A549 (cell line): ENCODE data around the gene FGD4. TPM values are rescaled to one million over a fixed set of nuclear protein-coding genes. Genes with fewer than 3 reads are reported as not detected.
"Not testable (repeated sequence)": the region's sequence is repeated elsewhere in the genome, so short reads cannot be mapped to it uniquely, and the experiment has no call there.

ENCODE experiments used
- ATAC-seq, 2 experiments: fragments of 200-7000 bp in 1 of 2; fragments of >200 bp in 1 of 2; cut with Nextera tagmentation in 1 of 2; cut with Tn5 transposase in 1 of 2; 3 replicates each; pipeline versions ENCODE4 v1.8.0 to v1.9.1; 2018 to 2020; ENCODE audit warnings: mild to moderate bottlenecking in 1 of 2, moderate library complexity in 1 of 2
- CTCF ChIA-PET: fragments of 300-600 bp; sonication (Branson Sonifier 250); formaldehyde crosslinking; extraction: SDS; loops from one replicate; lab custom pipeline; 2021; ENCODE audit warnings: antibody characterized with exemption, inconsistent platforms; lab: Yijun Ruan, JAX
- POLR2A ChIA-PET: fragments of 350-600 bp; formaldehyde crosslinking; extraction: SDS; loops from one replicate; lab custom pipeline; 2021; ENCODE audit warnings: antibody characterized with exemption, inconsistent platforms; lab: Yijun Ruan, JAX
- DNase-seq, 2 experiments: peaks; one replicate each; pipeline versions ENCODE4 v3.0.0 to v3.0.0-alpha.2; 2011 to 2016; ENCODE audit warnings: low read depth in 1 of 2, low spot score in 1 of 2
- FAIRE-seq: peaks from 2 replicates; lab custom pipeline; 2011; peaks lifted over from hg19 to GRCh38; lab: Jason Lieb, UNC
- H3K27ac ChIP-seq, 2 experiments: fragments of >200 bp; sonication (Bioruptor Twin); formaldehyde crosslinking; 3 replicates each; pipeline ENCODE4 v1.5.1; 2016 to 2017
- H3K4me1 ChIP-seq: fragments of >200 bp; sonication (Bioruptor Twin); formaldehyde crosslinking; 3 replicates; pipeline ENCODE4 v1.6.1; 2016
- H3K4me2 ChIP-seq: fragments of >200 bp; sonication (Bioruptor Twin); formaldehyde crosslinking; 3 replicates; pipeline ENCODE4 v1.6.1; 2016
- H3K4me3 ChIP-seq: fragments of >200 bp; sonication (Bioruptor Twin); formaldehyde crosslinking; 3 replicates; pipeline ENCODE4 v1.5.1; 2016
- H3K9me3 ChIP-seq: fragments of >200 bp; sonication (Bioruptor Twin); formaldehyde crosslinking; 3 replicates; pipeline ENCODE4 v1.6.1; 2016
- BCL3 ChIP-seq: fragments of >200 bp; sonication (Bioruptor Twin); formaldehyde crosslinking; IDR thresholded peaks from 3 replicates; pipeline ENCODE4 v1.6.1; 2016
- CHD4 ChIP-seq: fragments of 200-600 bp; sonication (generic); IDR thresholded peaks from 2 replicates; pipeline ENCODE4 v1.6.1; 2016; ENCODE audit warnings: antibody characterized with exemption, mild to moderate bottlenecking, borderline replicate concordance
- CTCF ChIP-seq: fragments of >200 bp; sonication (Bioruptor Twin); formaldehyde crosslinking; IDR thresholded peaks from 3 replicates; pipeline ENCODE4 v1.5.1; 2016
- EHF ChIP-seq: fragments of 250-450 bp; sonication (Bioruptor Pico); IDR thresholded peaks from 2 replicates; pipeline ENCODE4 v1.5.0; 2020; ENCODE audit warnings: mild to moderate bottlenecking
- EHMT2 ChIP-seq: fragments of 200-600 bp; sonication (generic); IDR thresholded peaks from 2 replicates; pipeline ENCODE4 v1.6.1; 2016; ENCODE audit warnings: antibody characterized with exemption, low read depth, mild to moderate bottlenecking, moderate library complexity
- ELK1 ChIP-seq: fragments of 150-350 bp; IDR thresholded peaks from 2 replicates; pipeline ENCODE4 v1.6.1; 2014; ENCODE audit warnings: low read depth, mild to moderate bottlenecking, low read length
- FOSB ChIP-seq: fragments of 250-450 bp; sonication (Bioruptor Pico); IDR thresholded peaks from 2 replicates; pipeline ENCODE4 v1.5.0; 2020; ENCODE audit warnings: mild to moderate bottlenecking, moderate library complexity
- GATA3 ChIP-seq: IDR thresholded peaks from 2 replicates; pipeline ENCODE4 v1.6.1; 2012; ENCODE audit warnings: borderline replicate concordance
- HES2 ChIP-seq: fragments of >200 bp; sonication (Bioruptor Twin); formaldehyde crosslinking; IDR thresholded peaks from 2 replicates; pipeline ENCODE4 v1.6.1; 2016
- HEYL ChIP-seq: fragments of 250-450 bp; sonication (Bioruptor Pico); IDR thresholded peaks from 2 replicates; pipeline ENCODE4 v1.8.0; 2021; ENCODE audit warnings: mild to moderate bottlenecking, moderate library complexity
- HOXA7 ChIP-seq: fragments of 250-450 bp; sonication (Bioruptor Pico); IDR thresholded peaks from 2 replicates; pipeline ENCODE4 v1.5.0; 2020; ENCODE audit warnings: mild to moderate bottlenecking, moderate library complexity
- HOXB13 ChIP-seq: fragments of 250-450 bp; sonication (Bioruptor Pico); IDR thresholded peaks from 2 replicates; pipeline ENCODE4 v1.5.0; 2020; ENCODE audit warnings: low read depth, mild to moderate bottlenecking, moderate library complexity
- JUNB ChIP-seq: fragments of >200 bp; sonication (Bioruptor Twin); formaldehyde crosslinking; IDR thresholded peaks from 2 replicates; pipeline ENCODE4 v1.6.1; 2016
- MAZ ChIP-seq: fragments of 150-350 bp; IDR thresholded peaks from 2 replicates; pipeline ENCODE4 v1.6.1; 2014; ENCODE audit warnings: antibody characterized with exemption, low read depth, low read length, borderline replicate concordance
- MYC ChIP-seq: IDR thresholded peaks from 2 replicates; pipeline ENCODE4 v1.6.1; 2012; ENCODE audit warnings: mild to moderate bottlenecking, inconsistent platforms, low read length, improper control_type of control experiment, borderline replicate concordance
- NFE2L2 ChIP-seq: fragments of 150-350 bp; conservative IDR thresholded peaks from 2 replicates; pipeline ENCODE4 v1.6.1; 2014; ENCODE audit warnings: low read length
- PHF8 ChIP-seq: fragments of 200-600 bp; sonication (generic); IDR thresholded peaks from 2 replicates; pipeline ENCODE4 v1.6.1; 2016; ENCODE audit warnings: low read depth, mild to moderate bottlenecking, antibody characterized with exemption, moderate library complexity, borderline replicate concordance
- POLR2AphosphoS2 ChIP-seq: conservative IDR thresholded peaks from 2 replicates; pipeline ENCODE4 v1.6.1; 2012; ENCODE audit warnings: low read length, improper control_type of control experiment, inconsistent platforms
- RFX5 ChIP-seq: fragments of 450-650 bp; IDR thresholded peaks from 2 replicates; pipeline ENCODE4 v1.7.1; 2014; ENCODE audit warnings: antibody characterized with exemption, mild to moderate bottlenecking, moderate library complexity
- RNF2 ChIP-seq: fragments of 200-600 bp; sonication (generic); IDR thresholded peaks from 2 replicates; pipeline ENCODE4 v1.6.1; 2016; ENCODE audit warnings: low read depth, mild to moderate bottlenecking, antibody characterized with exemption, moderate library complexity, borderline replicate concordance
- SREBF2 ChIP-seq: fragments of 450-650 bp; IDR thresholded peaks from 2 replicates; pipeline ENCODE4 v1.6.1; 2014; ENCODE audit warnings: mild to moderate bottlenecking, moderate library complexity
- TP53 ChIP-seq: fragments of 250-450 bp; sonication (Bioruptor Pico); IDR thresholded peaks from 2 replicates; pipeline ENCODE4 v1.5.0; 2021; ENCODE audit warnings: mild to moderate bottlenecking, moderate library complexity
- ZC3H11A ChIP-seq: fragments of 450-650 bp; IDR thresholded peaks from 2 replicates; pipeline ENCODE4 v1.6.1; 2014; ENCODE audit warnings: antibody characterized with exemption, mild to moderate bottlenecking
- whole genome bisulfite sequencing: methylation state at CpG from one replicate; pipeline ENCODE4 v1.1.6; 2017; ENCODE audit errors: missing lambda C conversion rate; 5-methylcytosine and 5-hydroxymethylcytosine counted together
- polyA plus RNA-seq, 4 experiments: library from polyadenylated mRNA; depleted of rRNA in 3 of 4; stranded (reverse); fragments of >200 nt; fragmentation: RNase III in 1 of 4; extraction: RNeasy Plus Mini Kit Qiagen cat#74134 plus additional on column Dnase treatment in 1 of 4; gene quantifications; 2 replicates in 3 of 4; 3 replicates in 1 of 4; pipeline ENCODE4 v1.2.3, GENCODE V29; 2011 to 2017

FGD4 gene
- polyA plus RNA-seq, 2 of the 4 experiments (the other 2 are of a cell fraction), result 2.2 to 6.0 TPM

GRCh38 chr12:32522331-32523221 is 123.2 kb downstream of the FGD4 start:
- no peaks in the 10 kb centered on the region for H3K9me3 ChIP-seq
- DNase-seq (no peak), ATAC-seq (no peak), FAIRE-seq (peak; percentile 67)
- no peak overlapping the region for H3K27ac ChIP-seq
- CTCF ChIA-PET, result interaction anchor here (1.2 to 1.5 kb wide), 2 partner anchors 33 to 67 kb away, joined by 3 to 4 read pairs; no protein-coding TSS in a partner anchor
- no peak overlapping the region for H3K4me2 ChIP-seq
- WGBS, result 71% methylated on average over 5 of the region's 5 CpGs
- H3K4me1 ChIP-seq, result no peaks in the 10 kb centered on the region
- H3K4me3 ChIP-seq, result no peak overlapping the region
- TF ChIP-seq CTCF (no peak), RNF2 (no peak), BCL3 (no peak), TP53 (CRISPR knock-in tag) (no peak), PHF8 (no peak), HOXB13 (CRISPR knock-in tag) (no peak)
- TF ChIP-seq, all 56 proteins: peak for 0
- POLR2A ChIA-PET, result no interaction called here

GRCh38 chr12:32525802-32526201 is 126.4 kb downstream of the FGD4 start:
- H3K4me1 ChIP-seq, H3K4me2 ChIP-seq, DNase-seq, CTCF ChIA-PET, H3K4me3 ChIP-seq, FAIRE-seq, H3K27ac ChIP-seq, ATAC-seq, POLR2A ChIA-PET, H3K9me3 ChIP-seq: not testable (repeated sequence)
- WGBS, result 94% methylated on average over 14 of the region's 20 CpGs

GRCh38 chr12:32526343-32526742 is 127.0 kb downstream of the FGD4 start:
- CTCF ChIA-PET, H3K9me3 ChIP-seq, ATAC-seq, H3K4me1 ChIP-seq, H3K4me2 ChIP-seq, FAIRE-seq, POLR2A ChIA-PET, H3K4me3 ChIP-seq, H3K27ac ChIP-seq, DNase-seq: not testable (repeated sequence)
- WGBS, result 100% methylated on average over 7 of the region's 9 CpGs

- no peak for ATAC-seq
- WGBS, result 0% methylated on average over 1 of the region's 1 CpG
- TF ChIP-seq NFE2L2 (no peak), ZC3H11A (no peak), EHF (CRISPR knock-in tag) (no peak), JUNB (no peak), POLR2AphosphoS2 (no peak), TP53 (CRISPR knock-in tag) (no peak), PHF8 (no peak), SREBF2 (no peak), ELK1 (no peak), HES2 (no peak), MAZ (no peak), EHMT2 (no peak), GATA3 (no peak), MYC (no peak), RFX5 (no peak), HOXA7 (CRISPR knock-in tag) (no peak), CHD4 (no peak), HEYL (CRISPR knock-in tag) (no peak), FOSB (no peak)
- Histone ChIP-seq H3K4me3 (no peak overlapping the region), H3K4me1 (peaks cover 44% of the 10 kb centered on the region), H3K27ac (peak overlapping the region in 1 of 2 experiments; percentile 54; a peak in 3 of 6 replicates), H3K4me2 (peak overlapping the region; percentile 94), H3K9me3 (no peaks in the 10 kb centered on the region)
- ChIA-PET CTCF (interaction anchor here (0.6 to 1.5 kb wide), 3 partner anchors 69 to 96 kb away, joined by 3 to 4 read pairs (median 3); no protein-coding TSS in a partner anchor), POLR2A (no interaction called here)
- FAIRE-seq, result no peak
- DNase-seq, result peak in 1 of 2 experiments; percentile 5
Measured at GRCh38 chr12:32532422-32532821, 133.1 kb downstream of the FGD4 start.
